Liver (tissue), 3 donors: ENCODE data around the gene B3GAT1.

Experiments
- CTCF ChIP-seq: fragments of 150-350 bp; IDR thresholded peaks from 2 replicates; pipeline ENCODE4 v1.5.1; 2017; ENCODE audit warnings: improper control_type of control experiment, low read depth, low read length; ENCODE audit not compliant: missing input control
- FOXA1 ChIP-seq: IDR thresholded peaks from 2 replicates; pipeline ENCODE4 v1.6.1; 2016; ENCODE audit warnings: antibody characterized with exemption
- GABPA ChIP-seq, 2 donors: IDR thresholded peaks in 1 of 2; conservative IDR thresholded peaks in 1 of 2; 2 replicates each; pipeline ENCODE4 v1.6.1; 2016; ENCODE audit warnings: antibody characterized with exemption in 2 of 2, mild to moderate bottlenecking in 1 of 2, moderate library complexity in 1 of 2
- MAX ChIP-seq: IDR thresholded peaks from 2 replicates; pipeline ENCODE4 v1.6.1; 2016; ENCODE audit warnings: antibody characterized with exemption
- RAD21 ChIP-seq, 2 donors: IDR thresholded peaks; 2 replicates each; pipeline ENCODE4 v1.6.1; 2016; ENCODE audit warnings: antibody characterized with exemption in 2 of 2, mild to moderate bottlenecking in 2 of 2
- RXRA ChIP-seq, 2 donors: IDR thresholded peaks; 2 replicates each; pipeline ENCODE4 v1.6.1; 2017 to 2018; ENCODE audit warnings: antibody characterized with exemption in 2 of 2, mild to moderate bottlenecking in 1 of 2
- SP1 ChIP-seq: IDR thresholded peaks from 2 replicates; pipeline ENCODE4 v1.6.1; 2018; ENCODE audit warnings: antibody characterized with exemption, mild to moderate bottlenecking
- TAF1 ChIP-seq: conservative IDR thresholded peaks from 2 replicates; pipeline ENCODE4 v1.6.1; 2016; ENCODE audit warnings: antibody characterized with exemption, mild to moderate bottlenecking
- YY1 ChIP-seq: IDR thresholded peaks from 2 replicates; pipeline ENCODE4 v1.6.1; 2016; ENCODE audit warnings: antibody characterized with exemption, mild to moderate bottlenecking
- TF ChIP-seq, protein P1 (sequence below): IDR thresholded peaks from 2 replicates; pipeline ENCODE4 v1.6.1; 2016; ENCODE audit warnings: antibody characterized with exemption, mild to moderate bottlenecking
- TF ChIP-seq, protein P2 (sequence below): IDR thresholded peaks from 2 replicates; pipeline ENCODE4 v1.6.1; 2016; ENCODE audit warnings: antibody characterized with exemption
- donor health status: healthy.
- donor health status: healthy.

- TF ChIP-seq CTCF: no peak
- no peak for TF ChIP-seq RAD21 (IDR thresholded peaks at IDR 0.05)
- TF ChIP-seq SP1: no peak
- no peak for TF ChIP-seq GABPA (IDR thresholded peaks at IDR 0.05 in 1 of 2, conservative IDR thresholded peaks at IDR 0.05 in 1 of 2)
- TF ChIP-seq, protein P1, sequence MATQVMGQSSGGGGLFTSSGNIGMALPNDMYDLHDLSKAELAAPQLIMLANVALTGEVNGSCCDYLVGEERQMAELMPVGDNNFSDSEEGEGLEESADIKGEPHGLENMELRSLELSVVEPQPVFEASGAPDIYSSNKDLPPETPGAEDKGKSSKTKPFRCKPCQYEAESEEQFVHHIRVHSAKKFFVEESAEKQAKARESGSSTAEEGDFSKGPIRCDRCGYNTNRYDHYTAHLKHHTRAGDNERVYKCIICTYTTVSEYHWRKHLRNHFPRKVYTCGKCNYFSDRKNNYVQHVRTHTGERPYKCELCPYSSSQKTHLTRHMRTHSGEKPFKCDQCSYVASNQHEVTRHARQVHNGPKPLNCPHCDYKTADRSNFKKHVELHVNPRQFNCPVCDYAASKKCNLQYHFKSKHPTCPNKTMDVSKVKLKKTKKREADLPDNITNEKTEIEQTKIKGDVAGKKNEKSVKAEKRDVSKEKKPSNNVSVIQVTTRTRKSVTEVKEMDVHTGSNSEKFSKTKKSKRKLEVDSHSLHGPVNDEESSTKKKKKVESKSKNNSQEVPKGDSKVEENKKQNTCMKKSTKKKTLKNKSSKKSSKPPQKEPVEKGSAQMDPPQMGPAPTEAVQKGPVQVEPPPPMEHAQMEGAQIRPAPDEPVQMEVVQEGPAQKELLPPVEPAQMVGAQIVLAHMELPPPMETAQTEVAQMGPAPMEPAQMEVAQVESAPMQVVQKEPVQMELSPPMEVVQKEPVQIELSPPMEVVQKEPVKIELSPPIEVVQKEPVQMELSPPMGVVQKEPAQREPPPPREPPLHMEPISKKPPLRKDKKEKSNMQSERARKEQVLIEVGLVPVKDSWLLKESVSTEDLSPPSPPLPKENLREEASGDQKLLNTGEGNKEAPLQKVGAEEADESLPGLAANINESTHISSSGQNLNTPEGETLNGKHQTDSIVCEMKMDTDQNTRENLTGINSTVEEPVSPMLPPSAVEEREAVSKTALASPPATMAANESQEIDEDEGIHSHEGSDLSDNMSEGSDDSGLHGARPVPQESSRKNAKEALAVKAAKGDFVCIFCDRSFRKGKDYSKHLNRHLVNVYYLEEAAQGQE: no peak
- no peak for TF ChIP-seq YY1
- TF ChIP-seq MAX: no peak
- TF ChIP-seq RXRA (IDR thresholded peaks at IDR 0.05): no peak
- no peak for TF ChIP-seq FOXA1
- no peak for TF ChIP-seq TAF1
- TF ChIP-seq, protein P2, sequence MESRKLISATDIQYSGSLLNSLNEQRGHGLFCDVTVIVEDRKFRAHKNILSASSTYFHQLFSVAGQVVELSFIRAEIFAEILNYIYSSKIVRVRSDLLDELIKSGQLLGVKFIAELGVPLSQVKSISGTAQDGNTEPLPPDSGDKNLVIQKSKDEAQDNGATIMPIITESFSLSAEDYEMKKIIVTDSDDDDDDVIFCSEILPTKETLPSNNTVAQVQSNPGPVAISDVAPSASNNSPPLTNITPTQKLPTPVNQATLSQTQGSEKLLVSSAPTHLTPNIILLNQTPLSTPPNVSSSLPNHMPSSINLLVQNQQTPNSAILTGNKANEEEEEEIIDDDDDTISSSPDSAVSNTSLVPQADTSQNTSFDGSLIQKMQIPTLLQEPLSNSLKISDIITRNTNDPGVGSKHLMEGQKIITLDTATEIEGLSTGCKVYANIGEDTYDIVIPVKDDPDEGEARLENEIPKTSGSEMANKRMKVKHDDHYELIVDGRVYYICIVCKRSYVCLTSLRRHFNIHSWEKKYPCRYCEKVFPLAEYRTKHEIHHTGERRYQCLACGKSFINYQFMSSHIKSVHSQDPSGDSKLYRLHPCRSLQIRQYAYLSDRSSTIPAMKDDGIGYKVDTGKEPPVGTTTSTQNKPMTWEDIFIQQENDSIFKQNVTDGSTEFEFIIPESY: no peak
Observed at GRCh38 chr11:134432776-134433175, 20.7 kb upstream of the B3GAT1 start.
